Globus pallidus (tissue), 1 donor: Measurements from ENCODE around the gene CCNG2.

Source experiments
- DNase-seq: peaks from one replicate; pipeline ENCODE4 v3.0.0-alpha.2; 2015; ENCODE audit warnings: low spot score

CCNG2 gene

DNA sequence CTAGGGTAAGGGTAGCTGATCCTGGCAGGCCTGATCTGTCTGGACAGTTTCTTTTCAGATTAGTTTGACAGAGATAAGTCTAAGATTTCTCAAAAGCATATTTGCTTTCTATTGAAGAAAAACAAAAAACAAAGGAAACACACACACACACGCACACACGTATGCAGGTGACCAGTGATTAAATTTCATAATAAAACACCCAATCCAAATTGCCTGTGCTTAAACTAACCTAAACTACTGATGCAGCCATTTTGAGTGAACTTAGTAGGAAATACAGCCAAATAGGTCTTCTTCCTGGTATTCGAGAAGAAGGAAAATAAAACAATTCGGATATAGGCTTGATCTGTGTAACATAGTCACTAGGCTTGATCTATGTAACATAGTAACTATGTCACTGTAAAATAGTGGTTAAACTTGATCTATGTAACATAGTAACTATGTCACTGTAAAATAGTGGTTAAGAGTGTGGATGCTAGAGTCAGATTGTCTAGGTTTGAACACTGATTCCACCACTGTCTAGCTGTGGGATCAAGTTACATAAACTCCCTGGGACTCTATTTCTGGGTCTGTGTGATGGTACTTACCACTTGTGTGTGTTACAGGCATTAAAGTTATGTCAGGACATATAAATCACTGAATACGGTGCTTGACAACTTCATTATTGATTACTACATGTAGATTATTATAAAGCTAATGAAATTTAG is 9.8 kb upstream of the CCNG2 start:
- no peak for DNase-seq

DNA sequence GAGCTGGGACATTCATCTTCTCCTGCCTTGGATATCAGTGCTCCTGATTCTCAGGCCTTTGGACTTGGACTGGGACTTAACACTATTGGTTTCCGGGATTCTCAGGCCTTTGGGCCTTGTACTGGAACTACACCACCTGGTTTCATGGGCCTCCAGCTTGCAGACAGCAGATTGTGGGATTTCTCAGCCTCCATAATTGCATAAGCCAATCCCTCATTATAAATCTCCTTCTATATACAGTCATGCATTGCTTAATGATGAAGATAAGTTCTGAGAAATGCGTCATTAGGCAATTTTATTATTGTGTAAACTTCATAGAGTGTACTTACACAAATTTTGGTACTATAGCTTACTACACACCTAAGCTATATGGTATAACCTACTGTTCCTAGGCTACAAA is 8.9 kb upstream of the CCNG2 start:
- DNase-seq: no peak

DNA sequence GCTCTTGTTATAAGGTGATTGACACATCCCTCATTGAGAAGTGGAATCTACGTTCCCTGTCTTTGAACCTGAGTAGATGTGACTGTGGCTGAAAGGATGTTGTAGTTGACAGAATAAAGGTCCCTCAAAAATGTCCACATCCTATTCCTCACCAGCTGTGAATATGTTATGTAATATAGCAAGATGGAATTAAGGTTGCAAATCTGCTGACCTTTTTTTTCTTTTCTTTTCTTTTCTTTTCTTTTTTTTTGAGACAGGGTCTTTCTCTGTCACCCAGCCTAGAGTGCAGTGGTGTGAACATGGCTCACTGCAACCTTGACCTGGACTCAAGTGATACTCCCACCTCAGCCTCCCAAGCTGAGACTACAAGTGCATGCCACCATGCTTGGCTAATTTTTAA is 7.2 kb upstream of the CCNG2 start:
- no peak for DNase-seq

GRCh38 chr4:77151241-77151640 is 5.8 kb upstream of the CCNG2 start:
- DNase-seq: no peak

DNA sequence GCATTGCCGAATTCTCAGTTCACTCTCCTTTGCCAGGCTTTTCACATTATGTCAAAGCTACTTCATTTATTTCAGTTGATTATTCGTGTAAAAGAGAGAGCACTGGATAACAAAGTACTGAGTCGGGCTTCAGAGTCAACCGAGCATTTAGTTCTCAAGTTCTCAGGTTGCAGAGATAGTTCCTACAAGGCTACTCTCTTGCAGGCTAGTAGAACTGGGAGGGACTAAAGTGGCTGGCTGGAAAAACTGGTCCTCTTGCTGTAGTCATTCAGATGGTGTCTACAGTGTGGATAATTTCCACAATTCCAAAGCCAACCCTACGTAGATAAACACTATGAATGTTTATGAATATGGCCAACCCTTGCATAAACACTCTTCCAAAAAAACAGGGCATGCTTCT is 4.6 kb upstream of the CCNG2 start:
- DNase-seq: no peak

- no peak for DNase-seq
These were observed 4.0 kb upstream of the CCNG2 start for GRCh38 chr4:77153006-77153405.

GRCh38 chr4:77154065-77154464 is 2.9 kb upstream of the CCNG2 start:
- DNase-seq: no peak

- DNase-seq: peak; percentile 77
These were observed 2.1 kb upstream of the CCNG2 start for GRCh38 chr4:77154761-77155499.

DNA sequence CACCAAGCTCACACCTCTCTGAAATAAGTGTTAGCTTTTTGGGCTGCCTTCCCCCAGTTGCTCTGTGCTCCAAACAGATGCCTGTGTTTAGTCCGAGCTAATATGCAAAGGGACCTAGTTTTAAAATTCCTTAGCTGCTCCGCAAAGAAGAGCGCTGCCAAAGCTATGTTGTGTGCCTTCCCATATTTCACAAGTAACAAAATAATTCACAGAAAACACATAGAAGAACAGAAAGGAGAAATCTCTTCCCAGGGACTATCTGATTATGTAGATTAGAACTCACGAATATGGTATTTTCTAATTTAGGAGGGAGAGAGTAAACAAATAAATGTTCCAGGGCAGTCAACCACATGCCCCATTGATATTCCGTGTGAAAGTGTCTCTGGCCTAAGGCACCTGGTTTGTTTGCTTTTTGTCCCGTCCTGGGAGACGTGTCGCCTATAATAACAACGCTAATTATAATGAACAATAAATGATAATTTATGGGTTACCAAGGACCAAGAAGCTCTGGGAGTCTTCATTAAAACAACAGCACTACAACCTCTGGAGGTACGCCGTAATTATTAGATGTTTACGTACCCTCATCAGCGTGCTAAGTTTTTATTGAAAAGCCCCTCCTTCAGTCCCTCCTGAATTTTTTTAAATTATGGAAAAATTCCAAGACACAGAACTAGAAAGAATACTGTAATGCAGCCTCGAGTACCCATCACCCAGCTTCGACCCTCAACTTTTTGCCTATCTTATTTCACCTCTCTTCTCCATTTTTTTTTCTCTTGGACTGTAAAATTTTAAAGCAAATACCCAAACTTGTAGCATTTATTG is 1.2 kb upstream of the CCNG2 start:
- DNase-seq: peak; percentile 52

DNA sequence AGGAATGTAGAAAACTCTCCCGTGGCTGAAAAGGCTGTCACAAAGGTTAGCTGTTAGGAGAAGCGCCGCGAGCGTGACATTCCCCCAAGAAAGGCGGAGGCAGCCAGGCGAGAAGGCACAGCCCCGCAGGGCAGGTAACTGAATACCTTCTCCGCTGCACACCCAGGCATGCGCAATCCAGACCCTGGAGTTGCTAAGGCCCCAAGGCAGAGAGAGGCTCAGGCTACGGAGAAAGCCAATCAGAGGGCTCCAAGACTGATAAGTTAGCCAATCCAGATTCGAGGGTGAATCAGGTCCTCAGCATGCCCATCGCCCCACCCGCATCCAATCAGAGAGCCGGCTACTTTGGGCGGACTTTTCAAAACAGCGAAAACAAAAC is 485 bp upstream of the CCNG2 start:
- DNase-seq: peak; percentile 100

DNA sequence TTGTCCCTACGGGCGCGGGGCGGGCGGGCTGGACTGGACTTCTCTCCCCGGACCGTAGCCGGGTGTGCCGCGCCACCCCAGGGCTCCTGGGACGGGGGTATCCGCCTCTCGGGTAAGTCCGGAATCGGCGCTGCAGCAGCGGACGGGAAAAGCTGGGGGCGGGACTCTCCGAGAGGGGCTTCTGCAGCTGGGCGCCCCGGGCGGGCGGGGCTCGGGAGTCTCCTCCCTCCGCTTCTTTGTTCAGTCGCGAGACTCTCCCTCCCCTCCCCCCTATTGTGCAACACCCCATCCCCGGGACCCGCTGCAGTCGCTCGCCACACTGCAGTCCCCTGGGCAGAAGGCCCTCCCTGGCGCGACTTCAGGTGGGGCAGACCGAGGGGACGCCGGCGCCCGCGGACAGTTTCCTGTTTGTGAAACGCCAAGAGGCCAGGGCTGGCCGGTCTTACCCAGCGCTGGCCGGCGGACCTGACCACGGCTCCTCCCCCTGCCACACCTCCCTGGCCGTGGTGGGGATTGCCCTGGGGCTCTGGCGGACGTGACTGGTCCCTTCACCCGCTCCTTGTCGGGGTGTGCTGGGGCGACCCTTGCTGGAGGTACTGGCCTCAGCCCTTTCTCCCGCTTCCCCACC is 966 bp downstream of the CCNG2 start:
- peak; percentile 77 for DNase-seq

DNA sequence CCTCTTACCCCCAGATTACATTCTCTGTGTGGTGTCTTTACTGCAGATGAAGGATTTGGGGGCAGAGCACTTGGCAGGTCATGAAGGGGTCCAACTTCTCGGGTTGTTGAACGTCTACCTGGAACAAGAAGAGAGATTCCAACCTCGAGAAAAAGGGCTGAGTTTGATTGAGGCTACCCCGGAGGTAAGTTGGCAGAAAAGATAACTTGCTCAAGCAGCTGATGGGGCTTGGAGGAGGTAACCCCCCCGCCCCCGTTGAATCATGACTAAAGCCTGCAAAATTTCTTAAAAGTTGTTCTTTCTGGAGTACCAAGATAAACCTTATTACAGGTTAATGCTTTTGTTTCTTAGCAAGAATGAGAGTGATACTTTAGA is 1.5 kb downstream of the CCNG2 start:
- no peak for DNase-seq

DNA sequence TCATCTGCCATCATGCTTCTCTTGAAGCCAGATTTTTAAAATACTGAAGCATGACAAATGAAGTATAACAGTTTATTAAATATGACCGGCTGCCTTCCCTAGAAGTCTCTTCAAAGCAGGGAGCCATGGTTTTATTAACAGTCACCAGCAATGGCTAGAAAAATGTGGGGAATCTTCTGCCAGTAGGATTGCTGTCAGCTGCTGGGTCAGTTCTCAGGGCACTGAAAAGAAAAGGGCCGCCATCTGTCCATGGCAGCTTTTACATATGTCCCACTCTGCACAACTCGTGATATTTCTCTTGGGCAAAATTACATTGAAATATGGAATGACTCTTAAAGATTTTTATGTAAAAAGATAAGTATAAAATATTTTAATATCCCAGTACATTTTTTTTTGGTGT is 2.8 kb downstream of the CCNG2 start:
- no peak for DNase-seq

GRCh38 chr4:77163641-77164040 is 6.6 kb downstream of the CCNG2 start:
- DNase-seq: no peak

DNA sequence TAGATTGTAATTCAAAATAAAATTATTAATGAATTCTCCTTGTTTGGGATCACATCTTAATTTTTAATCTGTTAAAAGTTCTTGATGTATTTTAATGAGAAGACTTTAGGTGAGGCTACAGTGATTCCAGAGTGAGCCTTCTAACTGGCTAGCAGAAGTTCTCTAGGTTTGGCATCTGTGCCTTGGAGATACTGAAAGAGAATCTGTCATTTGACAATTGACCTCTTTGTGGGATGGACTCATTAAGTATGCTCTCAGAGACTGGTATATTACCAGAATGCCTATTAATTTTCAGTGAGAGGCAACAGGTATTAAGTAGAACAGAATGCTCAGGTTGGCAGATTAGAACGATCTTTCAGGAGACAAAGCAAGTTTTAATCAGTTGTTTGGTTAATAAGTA is 10.2 kb downstream of the CCNG2 start:
- DNase-seq: peak; percentile 31

GRCh38 chr4:77167866-77168265 is 10.9 kb downstream of the CCNG2 start:
- DNase-seq: no peak

- no peak for DNase-seq
These were observed 12.5 kb downstream of the CCNG2 start for GRCh38 chr4:77169481-77169880.

DNA sequence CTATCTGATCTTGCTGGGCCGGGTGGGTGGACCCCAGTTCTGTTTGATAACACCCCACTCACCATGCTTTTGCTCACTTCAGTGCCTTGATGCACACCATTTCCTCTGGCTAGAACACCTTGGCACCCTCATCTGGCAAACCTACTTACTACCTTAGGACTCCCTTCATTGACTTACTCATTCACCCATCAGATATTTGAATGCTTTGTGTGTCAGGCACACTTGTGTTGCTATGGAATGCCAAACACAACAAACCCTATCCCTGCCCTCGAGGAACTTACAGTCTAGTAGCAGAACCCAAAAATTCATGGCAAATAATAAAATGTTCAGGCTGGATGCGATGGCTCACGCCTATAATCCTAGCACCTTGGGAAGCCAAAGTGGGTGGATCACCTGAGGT is 13.9 kb downstream of the CCNG2 start:
- DNase-seq: no peak

GRCh38 chr4:77172336-77172735 is 15.3 kb downstream of the CCNG2 start:
- DNase-seq: no peak

DNA sequence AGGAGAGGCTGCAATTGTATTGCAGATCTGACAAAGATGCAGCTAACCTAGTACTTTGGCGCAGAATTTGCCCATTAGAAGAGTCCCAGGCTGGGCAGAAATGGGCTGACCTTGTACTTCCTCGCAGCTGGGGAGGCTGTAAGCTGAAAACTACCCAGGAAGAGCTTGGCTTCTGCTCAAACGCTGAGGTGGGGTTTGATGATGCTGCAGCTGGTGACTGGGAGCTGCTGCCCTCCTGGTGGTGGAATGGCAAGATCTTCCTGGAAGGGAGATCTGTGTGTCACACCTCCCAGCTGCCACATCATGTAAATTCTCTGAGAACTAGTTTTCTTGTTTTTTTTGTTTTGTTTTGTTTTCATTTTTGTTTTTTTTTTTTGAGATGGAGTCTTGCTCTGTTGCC is 17.4 kb downstream of the CCNG2 start:
- DNase-seq: no peak

- DNase-seq: no peak
These were observed 18.2 kb downstream of the CCNG2 start for GRCh38 chr4:77175201-77175611.

DNA sequence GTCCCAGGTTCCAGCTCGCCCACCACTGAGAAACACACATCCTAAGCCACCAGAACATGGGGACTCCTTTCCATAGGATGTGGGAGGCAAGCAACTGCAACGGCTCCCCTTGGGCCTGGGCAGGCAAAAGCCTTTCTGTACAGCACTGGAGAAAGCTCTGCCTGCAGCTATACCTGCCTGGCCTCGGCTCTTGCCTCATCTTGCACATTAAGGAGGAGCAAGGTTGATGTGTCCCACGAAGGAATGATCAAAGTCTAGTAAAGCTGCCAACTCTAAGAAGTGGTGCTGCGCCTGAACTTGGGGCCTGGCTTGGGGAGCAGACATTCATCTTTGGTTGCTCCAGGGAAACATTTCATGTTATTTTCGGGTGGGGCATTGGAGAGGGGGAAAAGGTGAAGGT is 19.6 kb downstream of the CCNG2 start:
- DNase-seq: no peak

DNA sequence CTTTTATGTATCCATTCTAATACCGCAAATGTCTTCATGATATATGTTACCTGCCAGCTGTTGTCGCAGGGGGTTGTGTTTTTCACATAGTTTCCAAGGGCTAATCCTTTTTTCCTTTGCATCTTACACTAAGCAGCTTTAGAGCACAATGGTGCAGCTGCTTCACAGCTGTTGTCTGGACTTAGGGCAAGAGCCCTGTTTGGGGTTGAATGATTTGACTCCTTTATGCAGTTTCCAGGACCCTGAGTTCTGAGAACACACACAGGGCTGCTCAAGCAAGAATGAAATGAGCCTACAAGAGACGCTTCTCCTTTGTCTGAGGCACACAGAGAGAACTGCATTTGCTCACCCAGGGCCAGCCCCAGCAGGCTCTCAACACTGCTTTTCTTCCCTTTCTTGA is 20.2 kb downstream of the CCNG2 start:
- no peak for DNase-seq
